ENCODE measurements around the gene ICE2. TPM values are rescaled to one million over a fixed set of nuclear protein-coding genes. Genes with fewer than 3 reads are reported as not detected.
A peak's percentile ranks its signal among the peaks of the same experiment; 100 is the strongest.

Gene ICE2
- total RNA-seq, 1 experiment from 2014 or later, result 62.8 TPM

DNA sequence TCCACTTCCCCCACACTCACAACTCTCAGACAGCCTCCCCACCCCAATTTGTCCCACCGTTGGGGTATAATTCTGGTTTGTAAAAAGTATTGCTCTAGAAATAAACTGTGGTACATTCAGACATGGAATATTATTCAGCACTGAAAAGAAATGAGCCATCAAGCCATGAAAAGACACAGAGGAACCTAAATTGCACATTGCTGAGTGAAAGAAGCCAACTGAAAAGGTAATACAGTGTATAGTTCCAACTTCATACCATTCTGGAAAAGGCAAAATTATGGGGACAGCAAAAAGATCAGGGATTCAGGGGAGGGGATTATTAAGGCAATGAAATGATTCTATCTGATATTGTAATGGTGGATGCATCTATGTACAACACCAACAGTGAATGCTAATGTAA, 91.6 kb downstream of the ICE2 start:
- Histone ChIP-seq H3K4me3 (replicated peaks in 1 of 2; ENCODE audit: low read depth in 1 of 2, low read length in 2 of 2) (no peak overlapping the region), H3K9ac (ENCODE audit: low read length) (no peak overlapping the region), H3K4me1 (ENCODE audit: control insufficient read depth in 1 of 2, insufficient read depth in 2 of 2, low read length in 2 of 2) (peaks cover 61 to 94% of the 10 kb centered on the region in 2 experiments), H3K36me3 (ENCODE audit: control insufficient read depth in 1 of 2, insufficient read depth in 2 of 2, low read length in 2 of 2) (peaks cover 12 to 64% of the 10 kb centered on the region in 2 experiments; a peak in 3 of 4 replicates), H4K20me1 (ENCODE audit: insufficient read depth) (peaks cover 47% of the 10 kb centered on the region; the same call in 1 of the 2 replicates), H3K4me2 (ENCODE audit: low read length) (no peak overlapping the region), H3K79me2 (ENCODE audit: insufficient read depth, low read length) (peaks cover 100% of the 10 kb centered on the region), H3K9me2 (ENCODE audit: insufficient read depth) (no peaks in the 10 kb centered on the region), H3K27me3 (ENCODE audit: insufficient read depth, low read length) (no peaks in the 10 kb centered on the region), H3K9me3 (ENCODE audit: control insufficient read depth in 1 of 2, insufficient read depth in 1 of 2, low read depth in 1 of 2, low read length in 2 of 2) (no peaks in the 10 kb centered on the region), H2AFZ (ENCODE audit: low read depth, low read length, poor library complexity, severe bottlenecking) (no peak overlapping the region), H3K27ac (ENCODE audit: low read depth, low read length) (no peak overlapping the region)
- intact Hi-C loops (cut with micrococcal nuclease), result no loop called here
- CTCF ChIA-PET, result no interaction called here
- DNase-seq (ENCODE audit: low read depth, low spot score), result no peak
- POLR2A ChIA-PET, result interaction anchor here (1.0 kb wide), 1 partner anchor 13 kb away, joined by 4 read pairs; no protein-coding TSS in a partner anchor
- no peak for ATAC-seq
- no TSS peak for BruUV-seq (replicated peaks)
- RAD21 ChIA-PET (ENCODE audit: low non-redundant PET in 1 of 2, low total read pairs in 2 of 2, uncharacterized antibody in 2 of 2, unreplicated experiment in 2 of 2), result no interaction called here
- TF ChIP-seq YY1 (IDR thresholded peaks at IDR 0.05; ENCODE audit: extremely low read depth, insufficient replicate concordance, low read depth, low read length), result no peak
- TF ChIP-seq EZH2 (IDR thresholded peaks at IDR 0.05), result no peak

DNA sequence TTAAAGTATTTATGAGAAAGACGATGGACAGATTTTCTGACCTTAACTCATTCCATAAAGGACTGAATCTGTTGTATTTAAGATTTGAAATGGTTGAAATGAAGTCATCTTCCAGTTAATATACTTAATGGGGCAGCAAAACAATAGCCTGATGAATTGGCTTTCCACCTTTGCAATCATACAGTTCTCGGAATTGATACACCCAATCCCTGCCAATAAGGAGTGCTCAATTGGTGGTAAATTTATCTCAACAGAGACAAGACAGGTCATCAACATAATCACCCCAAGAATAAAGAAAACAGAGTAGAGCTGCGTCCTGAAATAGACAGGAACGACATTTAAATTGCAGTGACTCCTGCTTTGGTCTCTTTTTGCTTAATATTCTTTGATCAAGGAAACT, 92.3 kb downstream of the ICE2 start:
- no peaks in the 10 kb centered on the region for H3K9me2 ChIP-seq (ENCODE audit: insufficient read depth)
- DNase-seq (ENCODE audit: low read depth, low spot score), result no peak
- TF ChIP-seq EZH2 (IDR thresholded peaks at IDR 0.05), result no peak
- no peak for TF ChIP-seq EGR1 (IDR thresholded peaks at IDR 0.05; ENCODE audit: low read depth)
- TF ChIP-seq TCF7L2 (IDR thresholded peaks at IDR 0.05; ENCODE audit: borderline replicate concordance, extremely low read depth, insufficient read depth, insufficient read length), result no peak
- no peak for TF ChIP-seq POLR2A (IDR thresholded peaks at IDR 0.05; ENCODE audit: borderline replicate concordance, extremely low read depth, insufficient read depth, insufficient read length)
- TF ChIP-seq FOSL1 (IDR thresholded peaks at IDR 0.05; ENCODE audit: low read depth), result no peak
- TF ChIP-seq EZH2phosphoT487 (IDR thresholded peaks at IDR 0.05; ENCODE audit: borderline replicate concordance), result no peak
- no peak for TF ChIP-seq POLR2AphosphoS5 (IDR thresholded peaks at IDR 0.05; ENCODE audit: low read depth, low read length)
- no peak for TF ChIP-seq JUND (IDR thresholded peaks at IDR 0.05)
- no peak for TF ChIP-seq ZNF274 (IDR thresholded peaks at IDR 0.05; ENCODE audit: low read depth, low read length)
- TF ChIP-seq, protein P1, sequence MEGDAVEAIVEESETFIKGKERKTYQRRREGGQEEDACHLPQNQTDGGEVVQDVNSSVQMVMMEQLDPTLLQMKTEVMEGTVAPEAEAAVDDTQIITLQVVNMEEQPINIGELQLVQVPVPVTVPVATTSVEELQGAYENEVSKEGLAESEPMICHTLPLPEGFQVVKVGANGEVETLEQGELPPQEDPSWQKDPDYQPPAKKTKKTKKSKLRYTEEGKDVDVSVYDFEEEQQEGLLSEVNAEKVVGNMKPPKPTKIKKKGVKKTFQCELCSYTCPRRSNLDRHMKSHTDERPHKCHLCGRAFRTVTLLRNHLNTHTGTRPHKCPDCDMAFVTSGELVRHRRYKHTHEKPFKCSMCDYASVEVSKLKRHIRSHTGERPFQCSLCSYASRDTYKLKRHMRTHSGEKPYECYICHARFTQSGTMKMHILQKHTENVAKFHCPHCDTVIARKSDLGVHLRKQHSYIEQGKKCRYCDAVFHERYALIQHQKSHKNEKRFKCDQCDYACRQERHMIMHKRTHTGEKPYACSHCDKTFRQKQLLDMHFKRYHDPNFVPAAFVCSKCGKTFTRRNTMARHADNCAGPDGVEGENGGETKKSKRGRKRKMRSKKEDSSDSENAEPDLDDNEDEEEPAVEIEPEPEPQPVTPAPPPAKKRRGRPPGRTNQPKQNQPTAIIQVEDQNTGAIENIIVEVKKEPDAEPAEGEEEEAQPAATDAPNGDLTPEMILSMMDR (IDR thresholded peaks at IDR 0.05 in 2 of 3, conservative IDR thresholded peaks at IDR 0.05 in 1 of 3; ENCODE audit: borderline replicate concordance in 1 of 3, insufficient read depth in 1 of 3, low read depth in 2 of 3, low read length in 2 of 3), result no peak
- TF ChIP-seq, protein P2, sequence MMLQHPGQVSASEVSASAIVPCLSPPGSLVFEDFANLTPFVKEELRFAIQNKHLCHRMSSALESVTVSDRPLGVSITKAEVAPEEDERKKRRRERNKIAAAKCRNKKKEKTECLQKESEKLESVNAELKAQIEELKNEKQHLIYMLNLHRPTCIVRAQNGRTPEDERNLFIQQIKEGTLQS (IDR thresholded peaks at IDR 0.05), result no peak
- TF ChIP-seq RAD21 (IDR thresholded peaks at IDR 0.05; ENCODE audit: low read depth), result no peak
- TF ChIP-seq, protein P3, sequence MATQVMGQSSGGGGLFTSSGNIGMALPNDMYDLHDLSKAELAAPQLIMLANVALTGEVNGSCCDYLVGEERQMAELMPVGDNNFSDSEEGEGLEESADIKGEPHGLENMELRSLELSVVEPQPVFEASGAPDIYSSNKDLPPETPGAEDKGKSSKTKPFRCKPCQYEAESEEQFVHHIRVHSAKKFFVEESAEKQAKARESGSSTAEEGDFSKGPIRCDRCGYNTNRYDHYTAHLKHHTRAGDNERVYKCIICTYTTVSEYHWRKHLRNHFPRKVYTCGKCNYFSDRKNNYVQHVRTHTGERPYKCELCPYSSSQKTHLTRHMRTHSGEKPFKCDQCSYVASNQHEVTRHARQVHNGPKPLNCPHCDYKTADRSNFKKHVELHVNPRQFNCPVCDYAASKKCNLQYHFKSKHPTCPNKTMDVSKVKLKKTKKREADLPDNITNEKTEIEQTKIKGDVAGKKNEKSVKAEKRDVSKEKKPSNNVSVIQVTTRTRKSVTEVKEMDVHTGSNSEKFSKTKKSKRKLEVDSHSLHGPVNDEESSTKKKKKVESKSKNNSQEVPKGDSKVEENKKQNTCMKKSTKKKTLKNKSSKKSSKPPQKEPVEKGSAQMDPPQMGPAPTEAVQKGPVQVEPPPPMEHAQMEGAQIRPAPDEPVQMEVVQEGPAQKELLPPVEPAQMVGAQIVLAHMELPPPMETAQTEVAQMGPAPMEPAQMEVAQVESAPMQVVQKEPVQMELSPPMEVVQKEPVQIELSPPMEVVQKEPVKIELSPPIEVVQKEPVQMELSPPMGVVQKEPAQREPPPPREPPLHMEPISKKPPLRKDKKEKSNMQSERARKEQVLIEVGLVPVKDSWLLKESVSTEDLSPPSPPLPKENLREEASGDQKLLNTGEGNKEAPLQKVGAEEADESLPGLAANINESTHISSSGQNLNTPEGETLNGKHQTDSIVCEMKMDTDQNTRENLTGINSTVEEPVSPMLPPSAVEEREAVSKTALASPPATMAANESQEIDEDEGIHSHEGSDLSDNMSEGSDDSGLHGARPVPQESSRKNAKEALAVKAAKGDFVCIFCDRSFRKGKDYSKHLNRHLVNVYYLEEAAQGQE (IDR thresholded peaks at IDR 0.05; ENCODE audit: low read depth), result no peak
- TF ChIP-seq ZFX (IDR thresholded peaks at IDR 0.05), result no peak
- no peak for TF ChIP-seq SIN3A (IDR thresholded peaks at IDR 0.05; ENCODE audit: low read depth)
- H3K9me3 ChIP-seq (ENCODE audit: control insufficient read depth in 1 of 2, insufficient read depth in 1 of 2, low read depth in 1 of 2, low read length in 2 of 2), result no peaks in the 10 kb centered on the region
- intact Hi-C loops (cut with micrococcal nuclease), result no loop called here
- no TSS peak for BruUV-seq (replicated peaks)
- peaks cover 16 to 62% of the 10 kb centered on the region in 2 experiments; a peak in 3 of 4 replicates for H3K36me3 ChIP-seq (ENCODE audit: control insufficient read depth in 1 of 2, insufficient read depth in 2 of 2, low read length in 2 of 2)
- CTCF ChIA-PET, result no interaction called here
- H3K4me2 ChIP-seq (ENCODE audit: low read length), result no peak overlapping the region
- H3K79me2 ChIP-seq (ENCODE audit: insufficient read depth, low read length), result peaks cover 100% of the 10 kb centered on the region
- peaks cover 59 to 94% of the 10 kb centered on the region in 2 experiments for H3K4me1 ChIP-seq (ENCODE audit: control insufficient read depth in 1 of 2, insufficient read depth in 2 of 2, low read length in 2 of 2)
- H3K4me3 ChIP-seq (replicated peaks in 1 of 2; ENCODE audit: low read depth in 1 of 2, low read length in 2 of 2), result no peak overlapping the region
- no peak for ATAC-seq
- H3K27me3 ChIP-seq (ENCODE audit: insufficient read depth, low read length), result no peaks in the 10 kb centered on the region
- peaks cover 47% of the 10 kb centered on the region; the same call in 1 of the 2 replicates for H4K20me1 ChIP-seq (ENCODE audit: insufficient read depth)
- no peak overlapping the region for H2AFZ ChIP-seq (ENCODE audit: low read depth, low read length, poor library complexity, severe bottlenecking)
- H3K9ac ChIP-seq (ENCODE audit: low read length), result peak overlapping the region; percentile 9; the same call in 1 of the 2 replicates
- POLR2A ChIA-PET, result no interaction called here
- RAD21 ChIA-PET (ENCODE audit: low non-redundant PET in 1 of 2, low total read pairs in 2 of 2, uncharacterized antibody in 2 of 2, unreplicated experiment in 2 of 2), result no interaction called here
- H3K27ac ChIP-seq (ENCODE audit: low read depth, low read length), result no peak overlapping the region

All from HCT116 (cell line).